ENCODE results near the gene SEMA6A.

- no peak for TF ChIP-seq CTCF (optimal IDR thresholded peaks at IDR 0.05 in 1 of 3, IDR thresholded peaks at IDR 0.05 in 1 of 3, conservative IDR thresholded peaks at IDR 0.05 in 1 of 3; ENCODE audit: extremely low read depth in 1 of 3, insufficient read depth in 2 of 3, low read length in 3 of 3)
- no peak for TF ChIP-seq EZH2 (IDR thresholded peaks at IDR 0.05; ENCODE audit: low read length)
These were observed 13.0 kb downstream of the SEMA6A start for GRCh38 chr5:116561658-116562057.
